ENCODE measurements around the gene C20orf141.

DNA sequence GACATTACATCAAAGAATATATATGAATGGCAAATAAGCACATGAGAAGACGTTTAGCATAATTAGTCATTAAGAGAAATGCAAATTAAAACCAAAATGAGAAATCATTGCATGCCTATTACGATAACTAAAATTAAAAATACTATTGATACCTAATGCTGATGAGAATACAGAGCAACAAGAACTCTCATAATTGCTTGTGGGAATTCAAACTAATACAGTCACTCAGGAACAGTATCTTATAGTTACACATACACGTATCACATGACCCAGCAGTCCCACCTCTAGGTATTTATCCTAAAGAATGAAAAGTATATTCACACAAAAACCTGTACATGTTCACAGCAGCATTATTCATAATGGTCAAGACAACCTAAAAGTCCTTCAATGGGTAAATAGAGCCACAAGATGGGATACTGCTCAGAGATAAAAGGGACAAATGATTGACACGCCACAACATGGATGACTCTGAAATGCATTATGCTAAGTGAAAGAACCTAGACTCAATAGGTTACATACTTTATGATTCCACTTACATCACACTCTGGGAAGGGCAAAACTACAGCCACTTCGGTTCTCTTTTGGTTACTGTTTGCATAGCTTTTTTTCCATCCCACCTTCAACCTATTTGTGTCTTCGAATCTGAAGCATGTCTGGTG is 30.8 kb upstream of the C20orf141 start:
- TF ChIP-seq POLR2AphosphoS5 (IDR thresholded peaks at IDR 0.05; ENCODE audit: borderline replicate concordance, low read depth, low read length) (no peak), EZH2 (IDR thresholded peaks at IDR 0.05) (no peak), FOXP2 (optimal IDR thresholded peaks at IDR 0.05; ENCODE audit: control extremely low read depth, extremely low read length, insufficient read depth) (no peak)

Data from SK-N-MC (cell line).